ENCODE measurements around the gene ZNF143.

GRCh38 chr11:9530020-9530621, 69.3 kb downstream of the ZNF143 start:
- TF ChIP-seq CTCF (IDR thresholded peaks at IDR 0.05) = no peak
- no peak for TF ChIP-seq POLR2A (IDR thresholded peaks at IDR 0.05)
